BE2C (cell line): ENCODE results near the gene UFL1.

Experiments used
- DNase-seq: peaks from one replicate; pipeline ENCODE4 v3.0.0-alpha.2; 2020
- H3K27me3 ChIP-seq: fragments of 250-450 bp; sonication (Bioruptor Pico); 2 replicates; pipeline ENCODE4 v1.5.1; 2020; ENCODE audit warnings: mild to moderate bottlenecking
- H3K36me3 ChIP-seq: fragments of 250-450 bp; sonication (Bioruptor Pico); 2 replicates; pipeline ENCODE4 v1.5.1; 2020; ENCODE audit warnings: mild to moderate bottlenecking
- H3K4me1 ChIP-seq: fragments of 250-450 bp; sonication (Bioruptor Pico); 2 replicates; pipeline ENCODE4 v1.5.1; 2020
- H3K4me3 ChIP-seq: 2 replicates; pipeline ENCODE4 v1.5.1; 2011; ENCODE audit warnings: low read depth, low read length
- H3K9me3 ChIP-seq: fragments of 250-450 bp; sonication (Bioruptor Pico); 2 replicates; pipeline ENCODE4 v1.5.1; 2020
- CTCF ChIP-seq: IDR thresholded peaks from 2 replicates; pipeline ENCODE4 v1.5.1; 2012; ENCODE audit warnings: mild to moderate bottlenecking, low read depth, low read length

UFL1 gene

GRCh38 chr6:96582021-96582420 is 60.4 kb downstream of the UFL1 start:
- Histone ChIP-seq H3K27me3 (peaks cover 11% of the 10 kb centered on the region), H3K36me3 (no peaks in the 10 kb centered on the region), H3K9me3 (no peaks in the 10 kb centered on the region), H3K4me3 (no peak overlapping the region), H3K4me1 (no peaks in the 10 kb centered on the region)
- TF ChIP-seq CTCF = no peak
- DNase-seq = no peak

GRCh38 chr6:96582436-96582835 is 60.8 kb downstream of the UFL1 start:
- H3K9me3 ChIP-seq = no peaks in the 10 kb centered on the region
- no peak overlapping the region for H3K4me3 ChIP-seq
- H3K27me3 ChIP-seq = peaks cover 10% of the 10 kb centered on the region
- no peaks in the 10 kb centered on the region for H3K36me3 ChIP-seq
- DNase-seq = no peak
- no peaks in the 10 kb centered on the region for H3K4me1 ChIP-seq
- no peak for TF ChIP-seq CTCF

GRCh38 chr6:96604420-96604819 is 82.8 kb downstream of the UFL1 start:
- no peaks in the 10 kb centered on the region for H3K36me3 ChIP-seq
- no peak for TF ChIP-seq CTCF
- H3K27me3 ChIP-seq = no peaks in the 10 kb centered on the region
- H3K9me3 ChIP-seq = no peaks in the 10 kb centered on the region
- no peak overlapping the region for H3K4me3 ChIP-seq
- DNase-seq = no peak
- H3K4me1 ChIP-seq = no peaks in the 10 kb centered on the region
